ENCODE data around the gene SH2D7.

The SH2D7 gene

GRCh38 chr15:78054966-78055365, 37.4 kb upstream of the SH2D7 start:
- Histone ChIP-seq H3K27me3 (ENCODE audit: insufficient read depth, poor library complexity, severe bottlenecking) (no peaks in the 10 kb centered on the region), H3K4me3 (replicated peaks; ENCODE audit: insufficient read depth, low read length) (no peak overlapping the region), H3K27ac (replicated peaks) (peak overlapping the region; percentile 86)
- TF ChIP-seq SPI1 (IDR thresholded peaks at IDR 0.05; ENCODE audit: borderline replicate concordance, low read depth) = no peak
- TF ChIP-seq POLR2AphosphoS5 (IDR thresholded peaks at IDR 0.05; ENCODE audit: low read depth) = no peak
- TF ChIP-seq GABPA (IDR thresholded peaks at IDR 0.05; ENCODE audit: low read depth) = no peak
- no peak for TF ChIP-seq CTCF (IDR thresholded peaks at IDR 0.05; ENCODE audit: insufficient read depth, low read length)
- no peak for TF ChIP-seq REST (IDR thresholded peaks at IDR 0.05; ENCODE audit: insufficient replicate concordance, low read depth)
- no peak for DNase-seq (ENCODE audit: low read depth in 1 of 2, low spot score in 1 of 2)

- no peak for DNase-seq (ENCODE audit: low read depth in 1 of 2, low spot score in 1 of 2)
- no peak overlapping the region for H3K4me3 ChIP-seq (replicated peaks; ENCODE audit: insufficient read depth, low read length)
- TF ChIP-seq CTCF (IDR thresholded peaks at IDR 0.05; ENCODE audit: insufficient read depth, low read length) (no peak), SPI1 (IDR thresholded peaks at IDR 0.05; ENCODE audit: borderline replicate concordance, low read depth) (no peak), GABPA (IDR thresholded peaks at IDR 0.05; ENCODE audit: low read depth) (no peak), POLR2AphosphoS5 (IDR thresholded peaks at IDR 0.05; ENCODE audit: low read depth) (no peak), REST (IDR thresholded peaks at IDR 0.05; ENCODE audit: insufficient replicate concordance, low read depth) (no peak)
- peak overlapping the region; percentile 45 for H3K27ac ChIP-seq (replicated peaks)
- no peaks in the 10 kb centered on the region for H3K27me3 ChIP-seq (ENCODE audit: insufficient read depth, poor library complexity, severe bottlenecking)
These were observed 36.2 kb upstream of the SH2D7 start for GRCh38 chr15:78055919-78056713.

GRCh38 chr15:78056714-78057269, 35.6 kb upstream of the SH2D7 start:
- H3K27ac ChIP-seq (replicated peaks) = peak overlapping the region; percentile 45
- no peak overlapping the region for H3K4me3 ChIP-seq (replicated peaks; ENCODE audit: insufficient read depth, low read length)
- peak in 1 of 2 experiments; percentile 76 for DNase-seq (ENCODE audit: low read depth in 1 of 2, low spot score in 1 of 2)
- H3K27me3 ChIP-seq (ENCODE audit: insufficient read depth, poor library complexity, severe bottlenecking) = no peaks in the 10 kb centered on the region
- TF ChIP-seq SPI1 (IDR thresholded peaks at IDR 0.05; ENCODE audit: borderline replicate concordance, low read depth) = peak; percentile 89
- TF ChIP-seq GABPA (IDR thresholded peaks at IDR 0.05; ENCODE audit: low read depth) = no peak
- TF ChIP-seq POLR2AphosphoS5 (IDR thresholded peaks at IDR 0.05; ENCODE audit: low read depth) = peak; percentile 78
- TF ChIP-seq REST (IDR thresholded peaks at IDR 0.05; ENCODE audit: insufficient replicate concordance, low read depth) = no peak
- no peak for TF ChIP-seq CTCF (IDR thresholded peaks at IDR 0.05; ENCODE audit: insufficient read depth, low read length)

Measured in HL-60 (cell line).